IMR-90 (cell line): Measurements from ENCODE around the gene HCRTR1. TPM values are rescaled to one million over a fixed set of nuclear protein-coding genes. Genes with fewer than 3 reads are reported as not detected.

Source experiments
- ATAC-seq: fragments of 200-7000 bp; cut with Tn5 transposase; 2 replicates; pipeline ENCODE4 v1.9.1; 2020; ENCODE audit warnings: low read depth, mild to moderate bottlenecking, moderate library complexity
- BruUV-seq: library from RNA; stranded (reverse); fragments of 400-500 nt; replicated peaks from 2 replicates; lab custom pipeline; 2021; lab: Mats Ljungman, UMichigan
- CTCF ChIA-PET: fragments of 300-600 bp; formaldehyde crosslinking; extraction: SDS; loops from one replicate; lab custom pipeline; 2021; ENCODE audit warnings: antibody characterized with exemption; lab: Yijun Ruan, JAX
- POLR2A ChIA-PET: fragments of 300-600 bp; sonication (Branson Sonifier 250); formaldehyde crosslinking; loops from one replicate; lab custom pipeline; 2022; ENCODE audit warnings: antibody characterized with exemption; ENCODE audit not compliant: unreplicated experiment; lab: Charles Lee
- DNase-seq: peaks from one replicate; pipeline ENCODE4 v3.0.0; 2013
- H2AFZ ChIP-seq: replicated peaks from 2 replicates; pipeline ENCODE3; 2013; ENCODE audit warnings: low read length, mild to moderate bottlenecking; ENCODE audit not compliant: poor library complexity
- H2AK5ac ChIP-seq: 2 replicates; pipeline ENCODE4 v1.6.1; 2013; ENCODE audit warnings: low read depth, low read length, inconsistent platforms
- H2AK9ac ChIP-seq: replicated peaks from 2 replicates; pipeline ENCODE3; 2013; ENCODE audit warnings: mild to moderate bottlenecking, low read depth, low read length, moderate library complexity; ENCODE audit not compliant: poor library complexity
- H2BK120ac ChIP-seq: 2 replicates; pipeline ENCODE4 v1.6.1; 2013; ENCODE audit warnings: low read depth, low read length, inconsistent platforms
- H2BK15ac ChIP-seq: 3 replicates; pipeline ENCODE4 v1.6.1; 2013; ENCODE audit warnings: low read depth, low read length, inconsistent platforms
- H2BK20ac ChIP-seq: 2 replicates; pipeline ENCODE4 v1.6.1; 2013; ENCODE audit warnings: low read depth, mild to moderate bottlenecking, inconsistent platforms, low read length, moderate library complexity
- H2BK5ac ChIP-seq: 2 replicates; pipeline ENCODE4 v1.6.1; 2013; ENCODE audit warnings: mild to moderate bottlenecking, low read depth, low read length, inconsistent platforms; ENCODE audit not compliant: poor library complexity, severe bottlenecking
- H3K14ac ChIP-seq: replicated peaks from 2 replicates; pipeline ENCODE4 v1.6.1; 2013; ENCODE audit warnings: low read depth, low read length, inconsistent platforms
- H3K18ac ChIP-seq: 2 replicates; pipeline ENCODE4 v1.6.1; 2013; ENCODE audit warnings: low read depth, low read length, control low read depth
- H3K23ac ChIP-seq: 2 replicates; pipeline ENCODE4 v1.6.1; 2013; ENCODE audit warnings: low read depth, low read length, inconsistent platforms
- H3K27ac ChIP-seq: 2 replicates; pipeline ENCODE4 v1.5.1; 2013; ENCODE audit warnings: mild to moderate bottlenecking, control low read depth, low read length; ENCODE audit not compliant: insufficient read depth
- H3K27me3 ChIP-seq: 2 replicates; pipeline ENCODE4 v1.6.1; 2013; ENCODE audit warnings: low read length; ENCODE audit not compliant: control insufficient read depth, insufficient read depth
- H3K36me3 ChIP-seq: 2 replicates; pipeline ENCODE4 v1.6.1; 2013; ENCODE audit warnings: low read length, mixed read lengths; ENCODE audit not compliant: control insufficient read depth, insufficient read depth
- H3K4ac ChIP-seq: 2 replicates; pipeline ENCODE4 v1.6.1; 2013; ENCODE audit warnings: low read depth, low read length, inconsistent platforms
- H3K4me1 ChIP-seq: 2 replicates; pipeline ENCODE4 v1.6.1; 2013; ENCODE audit warnings: low read length, mixed read lengths; ENCODE audit not compliant: control insufficient read depth, insufficient read depth
- H3K4me2 ChIP-seq: 2 replicates; pipeline ENCODE4 v1.6.1; 2013; ENCODE audit warnings: low read depth, mild to moderate bottlenecking, control low read depth, low read length, moderate library complexity
- H3K4me3 ChIP-seq: 2 replicates; pipeline ENCODE4 v1.5.1; 2013; ENCODE audit warnings: low read depth, mild to moderate bottlenecking, control low read depth, low read length, moderate library complexity; ENCODE audit not compliant: insufficient read depth
- H3K56ac ChIP-seq: 2 replicates; pipeline ENCODE4 v1.6.1; 2013; ENCODE audit warnings: low read length, inconsistent platforms; ENCODE audit not compliant: insufficient read depth; ENCODE audit errors: extremely low read depth
- H3K79me1 ChIP-seq, 2 experiments: 2 replicates each; pipeline ENCODE4 v1.6.1; 2013; ENCODE audit warnings: low read length in 2 of 2, inconsistent platforms in 1 of 2, low read depth in 1 of 2
- H3K9ac ChIP-seq: 2 replicates; pipeline ENCODE4 v1.6.1; 2013; ENCODE audit warnings: low read depth, low read length, control low read depth
- H3K9me1 ChIP-seq: 2 replicates; pipeline ENCODE4 v1.6.1; 2013; ENCODE audit warnings: low read length, inconsistent platforms; ENCODE audit not compliant: insufficient read depth
- H3K9me3 ChIP-seq: 2 replicates; pipeline ENCODE4 v1.6.1; 2013; ENCODE audit warnings: low read length; ENCODE audit not compliant: control insufficient read depth, insufficient read depth
- H4K20me1 ChIP-seq: 2 replicates; pipeline ENCODE4 v1.6.1; 2013; ENCODE audit warnings: low read length, inconsistent platforms; ENCODE audit not compliant: insufficient read depth
- H4K5ac ChIP-seq: 2 replicates; pipeline ENCODE4 v1.6.1; 2013; ENCODE audit warnings: mild to moderate bottlenecking, low read depth, low read length, control low read depth
- H4K8ac ChIP-seq, 2 experiments: 2 replicates each; pipeline ENCODE4 v1.6.1; 2013; ENCODE audit warnings: low read depth in 2 of 2, low read length in 2 of 2, control low read depth in 1 of 2, inconsistent platforms in 1 of 2
- H4K91ac ChIP-seq: 2 replicates; pipeline ENCODE4 v1.6.1; 2013; ENCODE audit warnings: low read depth, low read length, inconsistent platforms; ENCODE audit not compliant: insufficient read depth
- BHLHE40 ChIP-seq: fragments of 150-350 bp; IDR thresholded peaks from 2 replicates; pipeline ENCODE4 v1.6.1; 2016; ENCODE audit warnings: mild to moderate bottlenecking, low read depth, low read length
- CEBPB ChIP-seq: IDR thresholded peaks from 2 replicates; pipeline ENCODE4 v1.6.1; 2012; ENCODE audit warnings: low read depth, low read length, improper control_type of control experiment
- CHD1 ChIP-seq: IDR thresholded peaks from 2 replicates; pipeline ENCODE4 v1.6.1; 2012; ENCODE audit warnings: low read depth, low read length, improper control_type of control experiment
- CTCF ChIP-seq: conservative IDR thresholded peaks from 2 replicates; pipeline ENCODE4 v1.5.1; 2012; ENCODE audit warnings: mild to moderate bottlenecking, low read depth, low read length, improper control_type of control experiment
- ELK1 ChIP-seq: fragments of 150-350 bp; IDR thresholded peaks from 2 replicates; pipeline ENCODE4 v1.6.1; 2016; ENCODE audit warnings: low read depth, mild to moderate bottlenecking, low read length, moderate library complexity, borderline replicate concordance
- FOS ChIP-seq: fragments of 150-350 bp; IDR thresholded peaks from 2 replicates; pipeline ENCODE4 v1.6.1; 2016; ENCODE audit warnings: low read depth, low read length
- MAFK ChIP-seq: IDR thresholded peaks from 2 replicates; pipeline ENCODE4 v1.6.1; 2012; ENCODE audit warnings: low read depth, low read length, improper control_type of control experiment
- MAZ ChIP-seq: IDR thresholded peaks from 2 replicates; pipeline ENCODE4 v1.6.1; 2012; ENCODE audit warnings: low read depth, mild to moderate bottlenecking, low read length, improper control_type of control experiment, moderate library complexity, borderline replicate concordance
- MXI1 ChIP-seq: IDR thresholded peaks from 2 replicates; pipeline ENCODE4 v1.6.1; 2012; ENCODE audit warnings: low read depth, mild to moderate bottlenecking, low read length, moderate library complexity, borderline replicate concordance
- NFE2L2 ChIP-seq: fragments of 150-350 bp; IDR thresholded peaks from 2 replicates; pipeline ENCODE4 v1.6.1; 2016; ENCODE audit warnings: low read depth, mild to moderate bottlenecking, low read length
- POLR2A ChIP-seq: IDR thresholded peaks from 2 replicates; pipeline ENCODE4 v1.6.1; 2012; ENCODE audit warnings: mild to moderate bottlenecking, low read depth, low read length
- RAD21 ChIP-seq: IDR thresholded peaks from 2 replicates; pipeline ENCODE4 v1.6.1; 2012; ENCODE audit warnings: low read length, improper control_type of control experiment
- RCOR1 ChIP-seq: IDR thresholded peaks from 2 replicates; pipeline ENCODE4 v1.6.1; 2012; ENCODE audit warnings: mild to moderate bottlenecking, low read length, improper control_type of control experiment; ENCODE audit not compliant: insufficient replicate concordance
- RFX5 ChIP-seq: IDR thresholded peaks from 2 replicates; pipeline ENCODE4 v1.8.0; 2012; ENCODE audit warnings: low read depth, mild to moderate bottlenecking, low read length, moderate library complexity
- SMC3 ChIP-seq: fragments of 150-350 bp; IDR thresholded peaks from 2 replicates; pipeline ENCODE4 v1.6.1; 2016; ENCODE audit warnings: low read depth, mild to moderate bottlenecking, antibody characterized with exemption, low read length, moderate library complexity
- USF2 ChIP-seq: fragments of 150-350 bp; IDR thresholded peaks from 2 replicates; pipeline ENCODE4 v1.6.1; 2017; ENCODE audit warnings: mild to moderate bottlenecking, antibody characterized with exemption, low read length, low read depth
- WGBS, 2 experiments: methylation state at CpG; one replicate each; pipeline versions ENCODE4 v1.1.5 to v1.1.7; 2013; ENCODE audit warnings: missing lambda C conversion rate in 2 of 2; ENCODE audit not compliant: insufficient read length in 1 of 2; ENCODE audit errors: extremely low coverage in 2 of 2; 5-methylcytosine and 5-hydroxymethylcytosine counted together
- dilution Hi-C: fragments of 300-500 bp; cut with HindIII; formaldehyde crosslinking; loops from one replicate; pipeline ENCODE4 v1.14.3; 2018; ENCODE audit warnings: low sequenced_read_pairs; ENCODE audit not compliant: unreplicated experiment
- in situ Hi-C: fragments of 300-500 bp; cut with MboI; formaldehyde crosslinking; loops from 3 replicates; pipeline ENCODE4 v1.14.3; 2019; ENCODE audit warnings: low sequenced_read_pairs, inconsistent platforms, mixed read lengths
- intact Hi-C: fragments of 100-400 bp; cut with micrococcal nuclease; formaldehyde crosslinking; loops from 2 replicates; pipeline ENCODE4 v1.10.0; 2022
- polyA plus RNA-seq, 3 experiments: library from polyadenylated mRNA; depleted of rRNA; stranded (reverse); fragments of >200 nt; gene quantifications; 2 replicates each; pipeline ENCODE4 v1.2.3, GENCODE V29; 2012; ENCODE audit warnings: low replicate concordance in 1 of 3
- total RNA-seq: library from RNA; depleted of rRNA; stranded (reverse); fragments of >200 nt; gene quantifications from 2 replicates; pipeline ENCODE4 v1.2.3, GENCODE V29; 2012

Gene HCRTR1
- total and polyA plus RNA-seq, 2 of the 4 experiments (the other 2 are of a cell fraction): not detected

- Histone ChIP-seq H4K20me1 (no peaks in the 10 kb centered on the region), H3K4me1 (no peaks in the 10 kb centered on the region), H3K4me3 (no peak overlapping the region), H3K18ac (no peak overlapping the region), H3K9me1 (no peaks in the 10 kb centered on the region), H2AK9ac (no peak overlapping the region), H3K4ac (no peak overlapping the region), H2AFZ (no peak overlapping the region), H2BK15ac (no peak overlapping the region), H3K23ac (no peak overlapping the region), H4K91ac (no peak overlapping the region), H4K8ac (no peak overlapping the region), H3K56ac (no peak overlapping the region), H3K79me1 (no peaks in the 10 kb centered on the region), H2BK5ac (no peak overlapping the region), H3K14ac (no peak overlapping the region), H2BK20ac (no peak overlapping the region), H2AK5ac (no peak overlapping the region), H3K4me2 (no peak overlapping the region), H3K9ac (no peak overlapping the region), H3K27ac (no peak overlapping the region), H3K9me3 (no peaks in the 10 kb centered on the region), H2BK120ac (no peak overlapping the region), H3K27me3 (no peaks in the 10 kb centered on the region), H4K5ac (no peak overlapping the region), H3K36me3 (peaks cover 69% of the 10 kb centered on the region)
- intact Hi-C loops: no loop called here
- BruUV-seq: no TSS peak
- in situ Hi-C loops: no loop called here
- ATAC-seq (no peak), DNase-seq (no peak)
- 88% methylated on average over 5 of the region's 6 CpGs; no CpG with 5 or more reads in 1 of the 2 experiments for WGBS, 2 experiments
- TF ChIP-seq CTCF (no peak), POLR2A (no peak), FOS (no peak), BHLHE40 (no peak), SMC3 (no peak), RFX5 (no peak), USF2 (no peak), RAD21 (no peak), ELK1 (no peak), RCOR1 (no peak), CHD1 (no peak), MXI1 (no peak), NFE2L2 (no peak), MAFK (no peak), CEBPB (no peak), MAZ (no peak)
- CTCF ChIA-PET: no interaction called here
- POLR2A ChIA-PET: no interaction called here
- dilution Hi-C loops: no loop called here
These were observed 37.6 kb downstream of the HCRTR1 start for GRCh38 chr1:31655104-31655503.
